Liver (tissue), 9 donors: ENCODE results near the gene RTL10. TPM values are rescaled to one million over a fixed set of nuclear protein-coding genes. Genes with fewer than 3 reads are reported as not detected.

Experiments used
- DNase-seq: peaks from one replicate; pipeline ENCODE4 v3.0.0-alpha.2; 2017; ENCODE audit warnings: low spot score
- H3K27ac ChIP-seq, 2 donors: one replicate each; pipeline ENCODE4 v1.7.0; 2013; ENCODE audit warnings: inconsistent platforms in 2 of 2, low read length in 2 of 2, control low read depth in 1 of 2, low read depth in 1 of 2, mild to moderate bottlenecking in 1 of 2
- H3K27me3 ChIP-seq, 4 donors: one replicate each; pipeline versions ENCODE4 v1.6.1 to v1.7.0; 2013; ENCODE audit warnings: low read length in 3 of 4, inconsistent platforms in 1 of 4, mild to moderate bottlenecking in 1 of 4, moderate library complexity in 1 of 4; ENCODE audit not compliant: control insufficient read depth in 4 of 4, insufficient read depth in 4 of 4
- H3K36me3 ChIP-seq, 4 donors: one replicate each; pipeline versions ENCODE4 v1.6.1 to v1.7.0; 2013; ENCODE audit warnings: low read length in 3 of 4, mild to moderate bottlenecking in 3 of 4, low read depth in 1 of 4, moderate library complexity in 1 of 4; ENCODE audit not compliant: control insufficient read depth in 4 of 4, insufficient read depth in 3 of 4
- H3K4me1 ChIP-seq, 4 donors: one replicate each; pipeline versions ENCODE4 v1.6.1 to v1.7.0; 2013; ENCODE audit warnings: low read length in 3 of 4, mild to moderate bottlenecking in 3 of 4, moderate library complexity in 1 of 4; ENCODE audit not compliant: control insufficient read depth in 4 of 4, insufficient read depth in 4 of 4
- H3K4me3 ChIP-seq, 3 donors: one replicate each; pipeline versions ENCODE4 v1.6.1 to v1.7.0; 2013; ENCODE audit warnings: low read length in 3 of 3, control low read depth in 1 of 3, low read depth in 1 of 3, mild to moderate bottlenecking in 1 of 3
- H3K9ac ChIP-seq, 2 donors: one replicate each; pipeline ENCODE4 v1.7.0; 2013; ENCODE audit warnings: low read length in 2 of 2, mild to moderate bottlenecking in 2 of 2, moderate library complexity in 2 of 2, control low read depth in 1 of 2, low read depth in 1 of 2
- H3K9me3 ChIP-seq, 4 donors: one replicate each; pipeline versions ENCODE4 v1.6.1 to v1.7.0; 2013; ENCODE audit warnings: low read length in 3 of 4; ENCODE audit not compliant: control insufficient read depth in 4 of 4
- CTCF ChIP-seq: fragments of 150-350 bp; IDR thresholded peaks from 2 replicates; pipeline ENCODE4 v1.5.1; 2017; ENCODE audit warnings: improper control_type of control experiment, low read depth, low read length; ENCODE audit not compliant: missing input control
- EGR1 ChIP-seq, 2 donors: IDR thresholded peaks; 2 replicates each; pipeline ENCODE4 v1.6.1; 2016 to 2018; ENCODE audit warnings: antibody characterized with exemption in 2 of 2, low read depth in 2 of 2
- FOXA1 ChIP-seq: IDR thresholded peaks from 2 replicates; pipeline ENCODE4 v1.6.1; 2016; ENCODE audit warnings: antibody characterized with exemption
- FOXA2 ChIP-seq: IDR thresholded peaks from 2 replicates; pipeline ENCODE4 v1.6.1; 2016; ENCODE audit warnings: antibody characterized with exemption
- GABPA ChIP-seq, 2 donors: IDR thresholded peaks in 1 of 2; conservative IDR thresholded peaks in 1 of 2; 2 replicates each; pipeline ENCODE4 v1.6.1; 2016; ENCODE audit warnings: antibody characterized with exemption in 2 of 2, mild to moderate bottlenecking in 1 of 2, moderate library complexity in 1 of 2
- HNF4A ChIP-seq, 2 donors: conservative IDR thresholded peaks; 2 replicates each; pipeline ENCODE4 v1.6.1; 2016; ENCODE audit warnings: antibody characterized with exemption in 2 of 2, mild to moderate bottlenecking in 2 of 2
- HNF4G ChIP-seq: IDR thresholded peaks from 2 replicates; pipeline ENCODE4 v1.6.1; 2016; ENCODE audit warnings: antibody characterized with exemption
- JUND ChIP-seq, 2 donors: IDR thresholded peaks; 2 replicates each; pipeline ENCODE4 v1.6.1; 2016; ENCODE audit warnings: antibody characterized with exemption in 2 of 2
- NR2F2 ChIP-seq: IDR thresholded peaks from 2 replicates; pipeline ENCODE4 v1.6.1; 2016; ENCODE audit warnings: antibody characterized with exemption
- RAD21 ChIP-seq, 2 donors: IDR thresholded peaks; 2 replicates each; pipeline ENCODE4 v1.6.1; 2016; ENCODE audit warnings: antibody characterized with exemption in 2 of 2, mild to moderate bottlenecking in 2 of 2
- REST ChIP-seq: IDR thresholded peaks from 2 replicates; pipeline ENCODE4 v1.6.1; 2016; ENCODE audit warnings: antibody characterized with exemption, mild to moderate bottlenecking
- RXRA ChIP-seq, 2 donors: IDR thresholded peaks; 2 replicates each; pipeline ENCODE4 v1.6.1; 2017 to 2018; ENCODE audit warnings: antibody characterized with exemption in 2 of 2, mild to moderate bottlenecking in 1 of 2
- SP1 ChIP-seq: IDR thresholded peaks from 2 replicates; pipeline ENCODE4 v1.6.1; 2018; ENCODE audit warnings: antibody characterized with exemption, mild to moderate bottlenecking
- TAF1 ChIP-seq: conservative IDR thresholded peaks from 2 replicates; pipeline ENCODE4 v1.6.1; 2016; ENCODE audit warnings: antibody characterized with exemption, mild to moderate bottlenecking
- YY1 ChIP-seq: IDR thresholded peaks from 2 replicates; pipeline ENCODE4 v1.6.1; 2016; ENCODE audit warnings: antibody characterized with exemption, mild to moderate bottlenecking
- ZBTB33 ChIP-seq: IDR thresholded peaks from 2 replicates; pipeline ENCODE4 v1.6.1; 2016; ENCODE audit warnings: antibody characterized with exemption
- WGBS: extraction: QIAGEN DNeasy Blood & Tissue Kit; methylation state at CpG from one replicate; pipeline ENCODE4 v1.1.7; 2013; 5-methylcytosine and 5-hydroxymethylcytosine counted together
- polyA plus RNA-seq, 2 donors: library from polyadenylated mRNA; stranded (reverse) in 1 of 2; unstranded in 1 of 2; fragments of 200-250 nt in 1 of 2; fragments of >200 nt in 1 of 2; fragmentation: Nextera tagmentation in 1 of 2; extraction: Ambion mirVana in 1 of 2; gene quantifications; one replicate each; pipeline versions ENCODE4 v1.2.1 to v1.2.3, GENCODE V29; 2013 to 2015
- total RNA-seq, 2 donors: library from RNA; depleted of rRNA; stranded (reverse); fragments of >200 nt; gene quantifications; one replicate each; pipeline ENCODE4 v1.2.3, GENCODE V29; 2014
- donor health status: healthy.
- donor health status: healthy.
- donor health status: healthy.
- donor health status: healthy.
- donor health status: healthy.

Gene RTL10
- total and polyA plus RNA-seq, 4 donors: 4.2 to 8.3 (median 7.4) TPM

- WGBS: 76% methylated on average over 7 of the region's 7 CpGs
- Histone ChIP-seq H3K27me3 (no peaks in the 10 kb centered on the region), H3K9me3 (no peaks in the 10 kb centered on the region), H3K4me3 (no peak overlapping the region), H3K9ac (no peak overlapping the region), H3K27ac (no peak overlapping the region), H3K36me3 (no peaks in the 10 kb centered on the region), H3K4me1 (peaks cover 9 to 47% (median 40%) of the 10 kb centered on the region in 4 donors)
- TF ChIP-seq NR2F2: no peak
- TF ChIP-seq FOXA2: no peak
- TF ChIP-seq HNF4A (conservative IDR thresholded peaks at IDR 0.05): peak in 1 of 2 donors; percentile 7
- no peak for TF ChIP-seq JUND (IDR thresholded peaks at IDR 0.05)
- DNase-seq: no peak
These were observed 28.6 kb downstream of the RTL10 start for GRCh38 chr22:19825904-19826618.

GRCh38 chr22:19824926-19825339 is 29.7 kb downstream of the RTL10 start:
- 96% methylated on average over 8 of the region's 8 CpGs for WGBS
- H3K9me3 ChIP-seq: no peaks in the 10 kb centered on the region
- peak overlapping the region; percentile 47 to 57 for H3K27ac ChIP-seq
- H3K9ac ChIP-seq: no peak overlapping the region
- peak; percentile 30 for DNase-seq
- H3K27me3 ChIP-seq: no peaks in the 10 kb centered on the region
- TF ChIP-seq YY1 (no peak), CTCF (no peak), EGR1 (IDR thresholded peaks at IDR 0.05; ENCODE audit: low read depth in 2 of 2) (no peak)
- no peaks in the 10 kb centered on the region for H3K36me3 ChIP-seq
- no peak overlapping the region for H3K4me3 ChIP-seq
- H3K4me1 ChIP-seq: peaks cover 9 to 47% (median 40%) of the 10 kb centered on the region in 4 donors

GRCh38 chr22:19824212-19824925 is 30.3 kb downstream of the RTL10 start:
- peak; percentile 48 for DNase-seq
- Histone ChIP-seq H3K27ac (peak overlapping the region; percentile 47 to 57), H3K4me1 (peaks cover 9 to 47% (median 40%) of the 10 kb centered on the region in 4 donors), H3K27me3 (no peaks in the 10 kb centered on the region), H3K9ac (no peak overlapping the region), H3K36me3 (no peaks in the 10 kb centered on the region), H3K4me3 (no peak overlapping the region), H3K9me3 (no peaks in the 10 kb centered on the region)
- 62% methylated on average over 16 of the region's 16 CpGs for WGBS
- TF ChIP-seq CTCF: no peak
- TF ChIP-seq HNF4G: peak; percentile 16
- TF ChIP-seq JUND (IDR thresholded peaks at IDR 0.05): peak in 1 of 2 donors; percentile 25
- no peak for TF ChIP-seq FOXA2
- TF ChIP-seq GABPA (IDR thresholded peaks at IDR 0.05 in 1 of 2, conservative IDR thresholded peaks at IDR 0.05 in 1 of 2): no peak
- no peak for TF ChIP-seq YY1
- TF ChIP-seq ZBTB33: no peak
- TF ChIP-seq HNF4A (conservative IDR thresholded peaks at IDR 0.05): peak; percentile 78 to 84
- TF ChIP-seq FOXA1: no peak
- TF ChIP-seq RXRA (IDR thresholded peaks at IDR 0.05): peak; percentile 68 to 79
- TF ChIP-seq TAF1: no peak
- no peak for TF ChIP-seq RAD21 (IDR thresholded peaks at IDR 0.05)
- TF ChIP-seq EGR1 (IDR thresholded peaks at IDR 0.05; ENCODE audit: low read depth in 2 of 2): no peak
- peak; percentile 23 for TF ChIP-seq REST
- peak; percentile 77 for TF ChIP-seq SP1
- no peak for TF ChIP-seq NR2F2
